ENCODE measurements around the gene PCDHGA1.

GRCh38 chr5:141349917-141350619 is 19.8 kb downstream of the PCDHGA1 start, which contains the start of gene PCDHGB1:
- TF ChIP-seq ZNF274 (IDR thresholded peaks at IDR 0.05; ENCODE audit: low read depth, low read length) = no peak
- TF ChIP-seq YY1 (IDR thresholded peaks at IDR 0.05; ENCODE audit: insufficient read depth, insufficient read length) = no peak
- TF ChIP-seq SUZ12 (IDR thresholded peaks at IDR 0.05; ENCODE audit: extremely low read depth, insufficient read depth, insufficient read length) = no peak
